GM19395 (cell line): Measurements from ENCODE around the gene DDIT4.
A peak's percentile ranks its signal among the peaks of the same experiment; 100 is the strongest.

Source experiments
- ATAC-seq: cut with Tn5 transposase; IDR thresholded peaks from one replicate; pipeline ENCODE4 v1.9.1; 2021; ENCODE audit warnings: mild to moderate bottlenecking, moderate library complexity; ENCODE audit not compliant: unreplicated experiment

Gene DDIT4

DNA sequence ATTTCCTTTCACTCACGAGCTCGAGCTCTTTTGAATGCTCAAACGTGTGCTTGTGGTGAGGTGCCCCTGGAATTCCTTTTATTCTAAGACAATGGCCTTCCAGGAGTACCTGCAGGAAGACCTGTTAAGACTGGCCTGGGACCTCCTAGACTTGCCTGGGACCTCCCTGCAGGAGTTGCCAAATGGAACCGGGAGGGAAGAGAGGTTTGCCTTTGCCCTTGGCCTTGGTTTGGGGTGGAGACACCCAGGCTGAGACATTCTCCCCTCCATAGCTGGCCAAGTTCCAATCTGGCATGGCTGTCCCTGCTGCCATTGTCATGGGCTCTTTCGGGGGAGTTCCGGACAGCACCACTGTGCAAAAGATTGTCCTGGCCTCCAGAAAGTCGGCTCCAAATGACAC is 41.3 kb downstream of the DDIT4 start:
- no peak for ATAC-seq

DNA sequence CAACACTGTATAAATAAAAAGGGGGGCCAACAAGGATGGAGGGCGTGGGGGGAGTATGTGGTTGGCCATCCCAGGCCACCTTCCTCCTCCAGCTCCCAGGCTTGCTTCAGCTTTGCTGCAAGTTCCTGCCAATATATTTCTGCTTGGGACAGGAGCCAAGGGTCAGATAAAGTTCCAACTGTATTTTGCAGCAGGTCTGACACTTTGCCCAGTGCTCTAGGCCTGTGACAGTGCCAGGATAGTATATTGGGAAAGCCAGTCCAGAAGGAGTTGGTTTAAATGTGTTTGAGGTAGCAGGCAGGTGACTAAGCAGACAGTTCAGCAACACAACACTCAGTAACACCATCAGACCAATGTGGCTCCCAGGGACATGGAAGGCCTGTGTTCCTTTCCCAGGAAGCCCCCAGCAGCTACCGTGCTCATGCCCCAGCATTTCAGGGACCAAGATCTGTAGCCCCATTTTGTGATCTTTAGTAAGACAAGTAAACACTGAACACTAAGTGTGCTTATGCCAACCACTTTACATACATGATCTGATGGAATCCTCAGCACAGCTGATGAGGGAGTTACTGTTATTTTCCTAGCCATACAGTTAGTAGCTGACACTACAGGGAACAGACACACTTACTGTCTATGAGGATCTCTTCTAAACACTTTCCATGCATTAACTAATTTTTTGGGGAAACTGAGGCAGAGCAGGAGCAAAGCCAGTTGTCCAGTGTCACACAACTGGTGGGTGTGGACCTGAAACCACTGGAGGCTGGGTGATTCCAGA is 42.1 kb downstream of the DDIT4 start:
- no peak for ATAC-seq

DNA sequence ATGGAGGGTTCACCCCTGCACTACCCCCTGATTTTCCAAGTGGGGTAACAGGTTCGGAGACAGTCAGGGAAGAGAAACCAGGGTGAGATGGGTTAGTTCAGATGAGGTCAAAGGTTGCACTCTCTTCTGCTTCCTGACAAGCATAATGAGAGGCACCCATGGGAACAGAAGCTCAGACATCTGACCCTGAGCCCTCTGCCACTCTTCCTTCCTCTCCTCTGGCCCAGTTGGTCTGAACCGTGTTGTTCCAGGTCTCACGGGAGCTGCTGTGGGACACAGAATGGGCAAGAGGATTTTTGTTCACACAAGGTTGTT is 42.6 kb downstream of the DDIT4 start:
- no peak for ATAC-seq

DNA sequence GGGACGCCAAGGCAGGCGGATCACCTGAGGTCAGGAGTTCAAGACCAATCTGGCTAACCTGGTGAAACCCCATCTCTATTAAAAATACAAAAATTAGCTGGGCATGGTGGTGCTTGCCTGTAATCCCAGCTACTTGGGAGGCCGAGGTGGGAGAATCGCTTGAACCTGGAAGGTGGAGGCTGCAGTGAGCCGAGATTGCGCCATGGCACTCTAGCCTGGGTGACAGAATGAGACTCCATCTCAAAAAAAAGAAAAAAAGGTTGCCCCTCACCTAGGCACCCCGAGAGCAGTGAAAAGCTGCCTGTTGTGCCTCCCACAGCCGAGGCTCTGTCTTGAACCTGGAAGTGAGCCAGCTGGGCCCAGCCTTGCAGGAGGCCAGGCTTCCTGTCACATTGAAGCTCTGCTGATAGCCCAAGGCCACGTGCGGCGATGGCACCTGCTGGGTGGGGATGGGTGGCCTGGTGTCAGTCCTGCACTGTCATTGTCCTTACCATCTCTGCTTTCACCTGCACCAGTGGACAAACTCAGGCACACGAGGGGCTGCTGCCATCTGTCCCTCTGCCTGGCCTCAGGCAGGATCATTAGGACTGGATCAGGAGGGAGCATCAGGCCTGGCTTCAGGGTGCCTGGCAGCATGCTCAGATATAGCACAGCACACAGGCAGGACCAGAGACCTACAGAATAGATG is 43.2 kb downstream of the DDIT4 start:
- ATAC-seq, result no peak

DNA sequence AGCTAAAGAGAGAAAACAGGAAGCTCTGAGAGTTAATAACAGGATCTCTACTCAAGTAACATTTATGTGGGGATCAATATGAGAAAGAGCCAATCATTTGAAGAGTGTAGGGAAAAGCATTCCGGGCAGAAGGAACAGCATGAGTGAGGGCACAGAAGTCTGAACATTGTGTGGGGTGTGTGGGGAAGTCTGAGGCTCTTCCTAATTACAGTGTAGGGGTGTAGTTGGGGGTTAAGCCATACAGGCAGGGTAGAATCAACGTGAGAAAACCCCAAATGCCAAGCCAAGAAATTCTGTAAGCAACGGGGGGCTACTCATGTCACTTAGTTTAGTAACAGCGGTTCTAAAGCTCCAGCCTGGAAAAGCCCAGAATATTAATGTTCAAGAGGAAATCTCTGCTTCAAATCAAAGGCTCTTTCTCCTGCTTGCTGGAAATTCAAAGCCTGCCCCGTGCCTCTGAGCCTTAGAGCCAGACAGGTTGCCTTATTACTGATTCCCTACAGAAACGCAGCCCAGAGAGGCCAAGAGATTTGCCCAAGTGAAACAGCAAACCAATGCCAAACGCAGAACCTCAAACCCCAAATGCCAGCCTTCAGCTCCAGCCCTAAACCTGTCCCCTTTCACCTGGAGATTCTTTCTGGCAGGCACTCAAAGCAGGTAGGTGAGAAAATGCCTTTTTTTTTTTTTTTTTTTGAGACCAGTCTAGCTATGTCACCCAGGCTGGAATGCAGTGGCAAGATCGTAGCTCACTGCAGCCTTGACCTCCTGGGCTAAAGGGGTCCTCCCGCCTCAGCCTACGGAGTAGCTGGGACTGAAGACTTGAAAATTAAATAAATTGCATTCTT is 44.9 kb downstream of the DDIT4 start:
- no peak for ATAC-seq

DNA sequence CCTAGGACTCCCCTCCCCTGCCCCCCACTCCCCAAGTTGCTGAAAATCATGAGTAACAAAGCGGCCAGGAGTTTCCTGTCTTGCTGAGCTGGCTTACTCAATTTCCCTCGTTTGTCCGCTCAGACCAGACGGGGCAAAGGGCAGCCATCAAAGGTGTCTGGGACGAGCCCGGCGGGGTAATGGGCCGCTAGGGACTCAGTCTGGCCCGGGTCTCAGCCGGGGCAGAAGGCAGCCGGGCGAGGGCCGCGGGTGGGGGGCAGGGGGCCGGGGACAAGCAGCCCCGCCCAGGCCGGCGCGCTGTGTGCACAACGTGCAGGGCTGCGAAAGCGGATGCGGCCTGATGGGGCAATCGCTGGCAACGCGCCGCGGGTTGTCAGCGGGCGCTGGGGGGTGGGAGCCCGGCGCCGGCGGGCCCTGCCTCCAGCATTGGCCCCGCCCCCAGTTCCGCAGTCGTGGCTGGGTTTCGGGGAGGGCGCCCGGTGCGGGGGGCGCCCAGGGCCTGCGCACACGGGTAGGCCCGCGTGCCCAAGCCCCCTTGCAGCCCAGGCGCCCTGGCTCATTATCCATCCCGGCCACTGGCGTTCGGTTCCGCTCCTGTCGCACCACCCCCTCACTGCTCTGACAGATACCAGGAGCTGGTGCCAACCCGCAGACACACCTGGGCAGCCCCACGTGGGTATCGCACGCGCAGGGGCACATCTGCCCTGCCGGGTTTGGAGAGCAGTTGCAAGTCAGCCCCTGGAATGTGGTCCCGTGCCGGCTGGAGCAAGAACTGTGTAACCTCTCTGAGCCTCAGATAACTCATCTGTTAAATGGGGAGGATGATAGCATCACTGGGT is 45.9 kb downstream of the DDIT4 start:
- ATAC-seq, result peak; percentile 50

DNA sequence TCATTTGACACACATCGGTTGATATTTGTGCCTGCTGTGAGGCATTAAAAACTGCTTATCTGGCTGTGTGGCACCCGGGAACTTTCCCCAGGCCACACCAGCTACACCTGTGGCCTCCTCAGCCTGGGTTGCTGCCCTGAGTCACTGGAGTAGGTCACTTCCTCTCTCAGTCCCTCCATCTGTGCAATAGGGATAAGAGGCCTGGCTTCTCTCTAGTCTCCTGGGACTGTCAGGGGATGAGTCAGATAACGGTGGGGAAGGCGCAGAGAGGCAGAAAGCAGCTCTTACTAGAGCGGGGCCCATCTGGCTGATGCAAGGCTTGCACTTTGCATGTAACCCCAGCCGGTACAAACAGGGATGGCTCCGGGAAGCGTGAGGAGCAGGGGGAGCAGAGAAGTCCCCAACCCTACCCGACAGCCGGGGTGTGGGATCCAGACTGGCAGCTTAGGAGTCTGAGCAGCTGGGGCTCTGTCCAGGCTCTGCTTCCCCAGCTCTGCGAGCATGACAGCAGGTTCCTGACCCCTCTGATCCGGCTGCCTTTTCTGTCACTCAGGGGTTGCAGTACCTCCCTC is 47.0 kb downstream of the DDIT4 start:
- ATAC-seq, result peak; percentile 72

DNA sequence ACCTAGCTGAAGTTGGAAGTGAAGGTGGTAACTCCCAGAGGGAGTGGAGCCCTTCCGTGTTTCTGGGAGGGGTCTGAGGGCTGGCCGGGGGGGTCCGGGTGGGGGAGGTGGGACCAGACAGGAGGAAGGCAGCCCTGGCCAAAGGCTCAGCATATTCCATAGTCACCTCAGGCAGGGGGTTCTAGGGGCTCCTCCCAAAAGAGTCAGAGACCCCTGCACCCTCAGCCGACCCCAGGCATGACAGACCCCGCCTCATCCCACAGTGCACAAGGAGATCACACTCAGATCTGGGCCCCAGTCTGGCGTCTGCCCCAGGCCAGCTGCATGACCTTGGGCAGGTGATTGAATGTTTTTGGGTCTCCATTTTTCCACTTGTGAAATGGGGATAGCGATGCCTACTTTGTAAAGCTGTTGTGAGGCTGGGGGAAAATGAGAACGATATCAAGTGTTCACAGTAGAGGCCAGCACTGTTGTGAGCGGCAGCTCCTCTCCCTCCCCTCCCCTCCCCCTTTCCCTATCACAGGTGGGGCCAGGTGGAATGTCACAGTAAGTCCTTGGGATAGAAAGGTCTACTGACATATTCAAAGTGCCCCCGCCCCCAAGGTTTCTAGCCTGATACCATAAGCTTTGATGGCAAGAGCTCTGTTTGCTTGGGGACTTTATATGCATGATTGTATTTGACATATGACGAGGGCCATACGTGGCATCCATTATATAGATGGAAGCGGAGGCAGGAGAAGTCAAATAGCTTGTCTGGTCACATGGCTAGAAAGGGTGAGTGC is 47.7 kb downstream of the DDIT4 start:
- ATAC-seq, result no peak

DNA sequence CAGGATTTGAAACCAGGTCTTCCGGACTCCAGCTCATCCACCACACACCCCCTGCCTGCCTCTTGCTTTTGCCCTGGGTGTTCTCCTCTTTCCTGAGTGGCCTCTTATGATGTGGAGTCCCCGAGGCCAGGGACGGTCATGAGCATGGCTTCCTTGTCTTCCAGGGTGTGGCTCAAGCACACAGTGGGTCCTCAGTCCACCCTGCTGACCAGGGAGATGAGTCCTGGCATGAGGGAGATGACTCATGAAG is 48.2 kb downstream of the DDIT4 start:
- no peak for ATAC-seq

DNA sequence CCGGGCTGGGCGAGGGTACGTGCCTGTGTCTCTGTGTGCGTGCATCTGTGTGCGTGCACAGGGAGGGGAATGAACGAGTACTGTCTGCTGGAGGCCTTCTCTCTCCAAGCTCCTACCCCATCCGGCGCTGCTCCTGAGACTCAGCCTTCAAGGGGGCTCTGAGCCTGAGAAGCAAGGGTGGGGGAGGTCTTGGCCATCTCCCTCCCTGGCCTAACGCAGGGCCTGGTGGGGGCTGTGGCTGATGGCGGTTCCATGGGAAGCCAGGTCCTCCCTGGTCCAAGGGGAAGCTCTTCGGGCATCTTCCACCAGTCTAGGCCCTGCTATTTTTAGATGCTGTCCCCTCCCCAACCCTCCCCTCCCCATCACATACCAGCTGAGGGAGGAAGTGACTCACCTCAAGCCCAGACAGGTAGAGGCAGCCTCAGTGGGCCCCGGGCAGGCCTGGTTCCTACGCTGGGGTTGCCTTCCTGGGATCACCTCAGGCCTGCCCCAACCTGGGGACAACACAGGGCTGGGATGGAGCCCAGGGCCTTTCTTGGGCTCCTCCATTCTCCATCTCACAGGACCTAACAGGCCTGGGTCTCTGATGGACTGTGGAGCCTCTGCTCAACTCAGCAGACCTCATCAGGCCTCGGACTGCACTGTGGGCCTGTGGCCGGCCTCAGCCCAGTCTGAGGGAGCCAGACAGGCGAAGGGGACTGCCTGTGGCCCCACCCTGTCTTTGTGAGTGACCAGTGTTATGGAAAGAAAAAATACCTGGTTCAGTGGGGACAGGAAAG is 48.7 kb downstream of the DDIT4 start:
- ATAC-seq, result no peak

DNA sequence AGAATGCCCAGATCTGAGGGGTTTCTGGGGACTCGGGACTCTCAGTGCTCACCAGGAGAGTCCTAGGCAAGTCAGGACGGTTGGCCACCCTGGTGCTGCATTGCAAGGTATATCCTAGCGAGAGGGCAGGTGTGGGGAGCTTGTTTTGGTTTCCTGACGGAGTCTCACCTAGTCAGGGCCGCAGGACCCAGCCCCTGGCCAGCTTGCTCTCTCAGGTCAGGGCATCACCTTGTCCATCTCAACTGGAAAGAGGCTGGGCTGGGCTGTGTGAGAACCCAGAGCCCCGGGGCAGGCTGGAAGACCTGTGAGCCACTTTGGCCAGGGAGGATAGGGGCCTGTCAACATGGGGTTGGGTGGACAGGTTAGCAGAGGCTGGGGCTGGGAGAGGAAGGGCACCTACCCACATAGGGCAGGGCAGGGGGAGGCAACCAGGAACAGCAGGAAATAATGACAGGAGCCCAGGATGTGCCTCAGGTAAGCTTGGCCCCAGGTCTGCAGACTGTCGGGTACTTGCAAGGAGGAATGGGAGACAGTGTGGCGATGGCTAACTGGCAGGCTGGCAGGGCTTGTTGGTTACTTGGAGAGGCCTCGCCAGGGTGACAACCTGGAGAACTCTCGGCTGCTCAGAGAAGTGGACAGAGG is 49.5 kb downstream of the DDIT4 start:
- ATAC-seq, result no peak

DNA sequence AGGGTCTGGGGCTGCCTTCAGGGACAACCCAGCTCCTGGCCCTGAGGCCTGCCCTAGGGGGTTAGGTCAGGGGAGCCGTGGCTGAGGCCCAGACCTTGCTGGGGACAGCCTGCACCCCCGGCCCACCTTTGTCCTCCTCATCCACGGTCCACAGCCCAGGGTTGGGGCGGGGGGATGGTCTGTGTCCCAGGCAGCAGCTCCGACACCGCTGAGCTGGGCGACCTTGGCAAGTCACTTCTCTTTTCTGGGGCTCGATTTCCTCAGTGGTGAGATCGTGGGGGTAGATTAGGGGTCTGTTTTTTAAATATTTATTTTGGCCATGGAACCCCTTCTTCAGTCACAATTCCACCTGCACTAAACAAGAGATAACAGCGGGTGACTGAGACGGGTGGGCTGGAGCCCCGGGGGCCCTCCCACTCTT is 50.1 kb downstream of the DDIT4 start:
- no peak for ATAC-seq
